ENCODE measurements around the gene PRM2.

GRCh38 chr16:11253995-11254912, 22.0 kb downstream of the PRM2 start:
- no peak for TF ChIP-seq POLR2A (IDR thresholded peaks at IDR 0.05)
- TF ChIP-seq, protein P1, sequence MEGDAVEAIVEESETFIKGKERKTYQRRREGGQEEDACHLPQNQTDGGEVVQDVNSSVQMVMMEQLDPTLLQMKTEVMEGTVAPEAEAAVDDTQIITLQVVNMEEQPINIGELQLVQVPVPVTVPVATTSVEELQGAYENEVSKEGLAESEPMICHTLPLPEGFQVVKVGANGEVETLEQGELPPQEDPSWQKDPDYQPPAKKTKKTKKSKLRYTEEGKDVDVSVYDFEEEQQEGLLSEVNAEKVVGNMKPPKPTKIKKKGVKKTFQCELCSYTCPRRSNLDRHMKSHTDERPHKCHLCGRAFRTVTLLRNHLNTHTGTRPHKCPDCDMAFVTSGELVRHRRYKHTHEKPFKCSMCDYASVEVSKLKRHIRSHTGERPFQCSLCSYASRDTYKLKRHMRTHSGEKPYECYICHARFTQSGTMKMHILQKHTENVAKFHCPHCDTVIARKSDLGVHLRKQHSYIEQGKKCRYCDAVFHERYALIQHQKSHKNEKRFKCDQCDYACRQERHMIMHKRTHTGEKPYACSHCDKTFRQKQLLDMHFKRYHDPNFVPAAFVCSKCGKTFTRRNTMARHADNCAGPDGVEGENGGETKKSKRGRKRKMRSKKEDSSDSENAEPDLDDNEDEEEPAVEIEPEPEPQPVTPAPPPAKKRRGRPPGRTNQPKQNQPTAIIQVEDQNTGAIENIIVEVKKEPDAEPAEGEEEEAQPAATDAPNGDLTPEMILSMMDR (IDR thresholded peaks at IDR 0.05): no peak

Measured in Peyer's patch (tissue), 4 donors.